Choroid plexus epithelial cell (primary cell): ENCODE results near the gene CPEB3.
A peak's percentile ranks its signal among the peaks of the same experiment; 100 is the strongest.

Experiments used
- DNase-seq: peaks from one replicate; pipeline ENCODE4 v3.0.0-alpha.2; 2010; ENCODE audit warnings: low read depth
- H3K4me3 ChIP-seq: 2 replicates; pipeline ENCODE4 v1.5.1; 2011; ENCODE audit warnings: low read depth, mild to moderate bottlenecking, control low read depth, low read length, moderate library complexity
- CTCF ChIP-seq: conservative IDR thresholded peaks from 2 replicates; pipeline ENCODE4 v1.5.1; 2011; ENCODE audit warnings: low read depth, mild to moderate bottlenecking, control low read depth, inconsistent platforms, low read length, moderate library complexity

CPEB3 gene

GRCh38 chr10:92082583-92083280, 208.1 kb downstream of the CPEB3 start:
- no peak overlapping the region for H3K4me3 ChIP-seq
- DNase-seq, result peak; percentile 41
- no peak for TF ChIP-seq CTCF

- DNase-seq, result no peak
- no peak overlapping the region for H3K4me3 ChIP-seq
- TF ChIP-seq CTCF, result no peak
Observed at GRCh38 chr10:92081641-92082040, 209.2 kb downstream of the CPEB3 start.

GRCh38 chr10:92080244-92080643, 210.6 kb downstream of the CPEB3 start:
- no peak for DNase-seq
- TF ChIP-seq CTCF, result no peak
- H3K4me3 ChIP-seq, result no peak overlapping the region

GRCh38 chr10:92079003-92079402, 211.9 kb downstream of the CPEB3 start:
- DNase-seq, result no peak
- TF ChIP-seq CTCF, result no peak
- H3K4me3 ChIP-seq, result no peak overlapping the region

- DNase-seq, result no peak
- no peak for TF ChIP-seq CTCF
- H3K4me3 ChIP-seq, result no peak overlapping the region
Observed at GRCh38 chr10:92076722-92077121, 214.2 kb downstream of the CPEB3 start.

GRCh38 chr10:92075829-92076228, 215.0 kb downstream of the CPEB3 start:
- TF ChIP-seq CTCF, result no peak
- DNase-seq, result no peak
- H3K4me3 ChIP-seq, result no peak overlapping the region
